IMR-90 (cell line): ENCODE data around the gene HRAS. TPM values are rescaled to one million over a fixed set of nuclear protein-coding genes. Genes with fewer than 3 reads are reported as not detected.

ENCODE experiments used
- ATAC-seq: fragments of 200-7000 bp; cut with Tn5 transposase; 2 replicates; pipeline ENCODE4 v1.9.1; 2020; ENCODE audit warnings: low read depth, mild to moderate bottlenecking, moderate library complexity
- BruUV-seq: library from RNA; stranded (reverse); fragments of 400-500 nt; replicated peaks from 2 replicates; lab custom pipeline; 2021; lab: Mats Ljungman, UMichigan
- CTCF ChIA-PET: fragments of 300-600 bp; formaldehyde crosslinking; extraction: SDS; loops from one replicate; lab custom pipeline; 2021; ENCODE audit warnings: antibody characterized with exemption; lab: Yijun Ruan, JAX
- POLR2A ChIA-PET: fragments of 300-600 bp; sonication (Branson Sonifier 250); formaldehyde crosslinking; loops from one replicate; lab custom pipeline; 2022; ENCODE audit warnings: antibody characterized with exemption; ENCODE audit not compliant: unreplicated experiment; lab: Charles Lee
- DNase-seq: peaks from one replicate; pipeline ENCODE4 v3.0.0; 2013
- H2AFZ ChIP-seq: replicated peaks from 2 replicates; pipeline ENCODE3; 2013; ENCODE audit warnings: low read length, mild to moderate bottlenecking; ENCODE audit not compliant: poor library complexity
- H2AK5ac ChIP-seq: 2 replicates; pipeline ENCODE4 v1.6.1; 2013; ENCODE audit warnings: low read depth, low read length, inconsistent platforms
- H2AK9ac ChIP-seq: replicated peaks from 2 replicates; pipeline ENCODE3; 2013; ENCODE audit warnings: mild to moderate bottlenecking, low read depth, low read length, moderate library complexity; ENCODE audit not compliant: poor library complexity
- H2BK120ac ChIP-seq: 2 replicates; pipeline ENCODE4 v1.6.1; 2013; ENCODE audit warnings: low read depth, low read length, inconsistent platforms
- H2BK15ac ChIP-seq: 3 replicates; pipeline ENCODE4 v1.6.1; 2013; ENCODE audit warnings: low read depth, low read length, inconsistent platforms
- H2BK20ac ChIP-seq: 2 replicates; pipeline ENCODE4 v1.6.1; 2013; ENCODE audit warnings: low read depth, mild to moderate bottlenecking, inconsistent platforms, low read length, moderate library complexity
- H2BK5ac ChIP-seq: 2 replicates; pipeline ENCODE4 v1.6.1; 2013; ENCODE audit warnings: mild to moderate bottlenecking, low read depth, low read length, inconsistent platforms; ENCODE audit not compliant: poor library complexity, severe bottlenecking
- H3K14ac ChIP-seq: replicated peaks from 2 replicates; pipeline ENCODE4 v1.6.1; 2013; ENCODE audit warnings: low read depth, low read length, inconsistent platforms
- H3K18ac ChIP-seq: 2 replicates; pipeline ENCODE4 v1.6.1; 2013; ENCODE audit warnings: low read depth, low read length, control low read depth
- H3K23ac ChIP-seq: 2 replicates; pipeline ENCODE4 v1.6.1; 2013; ENCODE audit warnings: low read depth, low read length, inconsistent platforms
- H3K27ac ChIP-seq: 2 replicates; pipeline ENCODE4 v1.5.1; 2013; ENCODE audit warnings: mild to moderate bottlenecking, control low read depth, low read length; ENCODE audit not compliant: insufficient read depth
- H3K27me3 ChIP-seq: 2 replicates; pipeline ENCODE4 v1.6.1; 2013; ENCODE audit warnings: low read length; ENCODE audit not compliant: control insufficient read depth, insufficient read depth
- H3K36me3 ChIP-seq: 2 replicates; pipeline ENCODE4 v1.6.1; 2013; ENCODE audit warnings: low read length, mixed read lengths; ENCODE audit not compliant: control insufficient read depth, insufficient read depth
- H3K4ac ChIP-seq: 2 replicates; pipeline ENCODE4 v1.6.1; 2013; ENCODE audit warnings: low read depth, low read length, inconsistent platforms
- H3K4me1 ChIP-seq: 2 replicates; pipeline ENCODE4 v1.6.1; 2013; ENCODE audit warnings: low read length, mixed read lengths; ENCODE audit not compliant: control insufficient read depth, insufficient read depth
- H3K4me2 ChIP-seq: 2 replicates; pipeline ENCODE4 v1.6.1; 2013; ENCODE audit warnings: low read depth, mild to moderate bottlenecking, control low read depth, low read length, moderate library complexity
- H3K4me3 ChIP-seq: 2 replicates; pipeline ENCODE4 v1.5.1; 2013; ENCODE audit warnings: low read depth, mild to moderate bottlenecking, control low read depth, low read length, moderate library complexity; ENCODE audit not compliant: insufficient read depth
- H3K56ac ChIP-seq: 2 replicates; pipeline ENCODE4 v1.6.1; 2013; ENCODE audit warnings: low read length, inconsistent platforms; ENCODE audit not compliant: insufficient read depth; ENCODE audit errors: extremely low read depth
- H3K79me1 ChIP-seq, 2 experiments: 2 replicates each; pipeline ENCODE4 v1.6.1; 2013; ENCODE audit warnings: low read length in 2 of 2, inconsistent platforms in 1 of 2, low read depth in 1 of 2
- H3K9ac ChIP-seq: 2 replicates; pipeline ENCODE4 v1.6.1; 2013; ENCODE audit warnings: low read depth, low read length, control low read depth
- H3K9me1 ChIP-seq: 2 replicates; pipeline ENCODE4 v1.6.1; 2013; ENCODE audit warnings: low read length, inconsistent platforms; ENCODE audit not compliant: insufficient read depth
- H3K9me3 ChIP-seq: 2 replicates; pipeline ENCODE4 v1.6.1; 2013; ENCODE audit warnings: low read length; ENCODE audit not compliant: control insufficient read depth, insufficient read depth
- H4K20me1 ChIP-seq: 2 replicates; pipeline ENCODE4 v1.6.1; 2013; ENCODE audit warnings: low read length, inconsistent platforms; ENCODE audit not compliant: insufficient read depth
- H4K5ac ChIP-seq: 2 replicates; pipeline ENCODE4 v1.6.1; 2013; ENCODE audit warnings: mild to moderate bottlenecking, low read depth, low read length, control low read depth
- H4K8ac ChIP-seq, 2 experiments: 2 replicates each; pipeline ENCODE4 v1.6.1; 2013; ENCODE audit warnings: low read depth in 2 of 2, low read length in 2 of 2, control low read depth in 1 of 2, inconsistent platforms in 1 of 2
- H4K91ac ChIP-seq: 2 replicates; pipeline ENCODE4 v1.6.1; 2013; ENCODE audit warnings: low read depth, low read length, inconsistent platforms; ENCODE audit not compliant: insufficient read depth
- CEBPB ChIP-seq: IDR thresholded peaks from 2 replicates; pipeline ENCODE4 v1.6.1; 2012; ENCODE audit warnings: low read depth, low read length, improper control_type of control experiment
- FOS ChIP-seq: fragments of 150-350 bp; IDR thresholded peaks from 2 replicates; pipeline ENCODE4 v1.6.1; 2016; ENCODE audit warnings: low read depth, low read length
- MAZ ChIP-seq: IDR thresholded peaks from 2 replicates; pipeline ENCODE4 v1.6.1; 2012; ENCODE audit warnings: low read depth, mild to moderate bottlenecking, low read length, improper control_type of control experiment, moderate library complexity, borderline replicate concordance
- MXI1 ChIP-seq: IDR thresholded peaks from 2 replicates; pipeline ENCODE4 v1.6.1; 2012; ENCODE audit warnings: low read depth, mild to moderate bottlenecking, low read length, moderate library complexity, borderline replicate concordance
- POLR2A ChIP-seq: IDR thresholded peaks from 2 replicates; pipeline ENCODE4 v1.6.1; 2012; ENCODE audit warnings: mild to moderate bottlenecking, low read depth, low read length
- RAD21 ChIP-seq: IDR thresholded peaks from 2 replicates; pipeline ENCODE4 v1.6.1; 2012; ENCODE audit warnings: low read length, improper control_type of control experiment
- RCOR1 ChIP-seq: IDR thresholded peaks from 2 replicates; pipeline ENCODE4 v1.6.1; 2012; ENCODE audit warnings: mild to moderate bottlenecking, low read length, improper control_type of control experiment; ENCODE audit not compliant: insufficient replicate concordance
- RFX5 ChIP-seq: IDR thresholded peaks from 2 replicates; pipeline ENCODE4 v1.8.0; 2012; ENCODE audit warnings: low read depth, mild to moderate bottlenecking, low read length, moderate library complexity
- SMC3 ChIP-seq: fragments of 150-350 bp; IDR thresholded peaks from 2 replicates; pipeline ENCODE4 v1.6.1; 2016; ENCODE audit warnings: low read depth, mild to moderate bottlenecking, antibody characterized with exemption, low read length, moderate library complexity
- WGBS, 2 experiments: methylation state at CpG; one replicate each; pipeline versions ENCODE4 v1.1.5 to v1.1.7; 2013; ENCODE audit warnings: missing lambda C conversion rate in 2 of 2; ENCODE audit not compliant: insufficient read length in 1 of 2; ENCODE audit errors: extremely low coverage in 2 of 2; 5-methylcytosine and 5-hydroxymethylcytosine counted together
- dilution Hi-C: fragments of 300-500 bp; cut with HindIII; formaldehyde crosslinking; loops from one replicate; pipeline ENCODE4 v1.14.3; 2018; ENCODE audit warnings: low sequenced_read_pairs; ENCODE audit not compliant: unreplicated experiment
- in situ Hi-C: fragments of 300-500 bp; cut with MboI; formaldehyde crosslinking; loops from 3 replicates; pipeline ENCODE4 v1.14.3; 2019; ENCODE audit warnings: low sequenced_read_pairs, inconsistent platforms, mixed read lengths
- intact Hi-C: fragments of 100-400 bp; cut with micrococcal nuclease; formaldehyde crosslinking; loops from 2 replicates; pipeline ENCODE4 v1.10.0; 2022
- polyA plus RNA-seq, 3 experiments: library from polyadenylated mRNA; depleted of rRNA; stranded (reverse); fragments of >200 nt; gene quantifications; 2 replicates each; pipeline ENCODE4 v1.2.3, GENCODE V29; 2012; ENCODE audit warnings: low replicate concordance in 1 of 3
- total RNA-seq: library from RNA; depleted of rRNA; stranded (reverse); fragments of >200 nt; gene quantifications from 2 replicates; pipeline ENCODE4 v1.2.3, GENCODE V29; 2012
- TF ChIP-seq, protein P1 (sequence below): fragments of 150-350 bp; IDR thresholded peaks from 2 replicates; pipeline ENCODE4 v1.6.1; 2017; ENCODE audit warnings: mild to moderate bottlenecking, antibody characterized with exemption, low read length, low read depth
- TF ChIP-seq, protein P2 (sequence below): conservative IDR thresholded peaks from 2 replicates; pipeline ENCODE4 v1.5.1; 2012; ENCODE audit warnings: mild to moderate bottlenecking, low read depth, low read length, improper control_type of control experiment
- TF ChIP-seq, protein P3 (sequence below): fragments of 150-350 bp; IDR thresholded peaks from 2 replicates; pipeline ENCODE4 v1.6.1; 2016; ENCODE audit warnings: low read depth, mild to moderate bottlenecking, low read length, moderate library complexity, borderline replicate concordance

HRAS gene
- total and polyA plus RNA-seq, 2 of the 4 experiments (the other 2 are of a cell fraction): 108 to 123 TPM

DNA sequence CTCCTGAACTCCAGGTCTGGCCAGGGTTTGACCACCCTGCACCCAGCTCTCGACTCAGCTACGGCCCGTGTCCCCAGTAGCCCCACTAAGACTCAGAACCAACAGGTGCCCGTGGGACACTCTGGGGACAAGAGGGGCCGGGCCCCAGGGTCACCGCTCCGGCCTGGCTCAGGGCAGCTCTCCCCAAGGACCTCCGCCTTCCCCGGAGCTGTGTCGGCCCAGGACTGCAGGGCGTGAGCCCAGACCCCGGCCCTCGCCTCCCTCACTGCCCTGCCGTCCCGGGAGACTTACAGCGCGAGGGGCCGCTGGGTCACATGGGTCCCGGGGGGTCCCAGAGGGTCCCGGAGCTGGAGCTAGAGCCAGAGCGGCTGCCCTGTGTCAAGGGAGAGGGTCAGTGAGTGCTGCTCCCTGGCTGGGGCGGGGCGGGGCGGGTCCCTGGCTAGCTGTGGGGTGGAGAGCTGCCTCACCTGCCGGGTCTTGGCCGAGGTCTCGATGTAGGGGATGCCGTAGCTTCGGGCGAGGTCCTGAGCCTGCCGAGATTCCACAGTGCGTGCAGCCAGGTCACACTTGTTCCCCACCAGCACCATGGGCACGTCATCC, 2.3 kb downstream of the HRAS start (continued):
- TF ChIP-seq, protein P1, sequence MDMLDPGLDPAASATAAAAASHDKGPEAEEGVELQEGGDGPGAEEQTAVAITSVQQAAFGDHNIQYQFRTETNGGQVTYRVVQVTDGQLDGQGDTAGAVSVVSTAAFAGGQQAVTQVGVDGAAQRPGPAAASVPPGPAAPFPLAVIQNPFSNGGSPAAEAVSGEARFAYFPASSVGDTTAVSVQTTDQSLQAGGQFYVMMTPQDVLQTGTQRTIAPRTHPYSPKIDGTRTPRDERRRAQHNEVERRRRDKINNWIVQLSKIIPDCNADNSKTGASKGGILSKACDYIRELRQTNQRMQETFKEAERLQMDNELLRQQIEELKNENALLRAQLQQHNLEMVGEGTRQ: no peak
- TF ChIP-seq MXI1 (no peak), SMC3 (no peak)

DNA sequence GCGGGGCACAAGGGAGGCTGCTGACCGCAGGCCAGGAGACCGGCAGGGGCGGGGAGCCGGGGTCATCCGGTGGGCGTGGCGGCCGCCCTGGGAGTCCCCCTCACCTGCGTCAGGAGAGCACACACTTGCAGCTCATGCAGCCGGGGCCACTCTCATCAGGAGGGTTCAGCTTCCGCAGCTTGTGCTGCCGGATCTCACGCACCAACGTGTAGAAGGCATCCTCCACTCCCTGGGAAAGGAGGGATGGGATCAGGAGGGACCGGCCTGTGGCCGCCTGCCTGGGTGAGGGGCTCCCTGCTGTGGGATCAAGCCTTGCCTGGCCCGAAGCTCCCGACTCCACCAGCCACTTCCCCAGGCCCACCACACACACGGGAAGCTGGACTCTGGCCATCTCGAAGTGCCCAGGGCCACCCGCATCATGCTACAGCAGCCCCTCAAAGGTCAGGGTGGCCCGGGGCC, 2.8 kb downstream of the HRAS start:
- BruUV-seq: no TSS peak
- Histone ChIP-seq H2AK5ac (no peak overlapping the region), H2BK15ac (no peak overlapping the region), H3K4me3 (no peak overlapping the region), H3K14ac (no peak overlapping the region), H4K91ac (no peak overlapping the region), H3K23ac (no peak overlapping the region), H3K9ac (no peak overlapping the region), H2AK9ac (no peak overlapping the region), H3K27ac (no peak overlapping the region), H4K5ac (no peak overlapping the region), H4K20me1 (peaks cover 24% of the 10 kb centered on the region), H3K9me3 (no peaks in the 10 kb centered on the region), H3K27me3 (no peaks in the 10 kb centered on the region), H3K79me1 (peaks cover 3 to 24% of the 10 kb centered on the region in 2 experiments; a peak in 3 of 4 replicates), H3K18ac (no peak overlapping the region), H2BK120ac (no peak overlapping the region), H3K9me1 (peaks cover 3% of the 10 kb centered on the region; the same call in 1 of the 2 replicates), H3K4me1 (peaks cover 12% of the 10 kb centered on the region), H2BK5ac (no peak overlapping the region), H2AFZ (no peak overlapping the region), H3K56ac (no peak overlapping the region), H4K8ac (no peak overlapping the region), H2BK20ac (no peak overlapping the region), H3K36me3 (peaks cover 24% of the 10 kb centered on the region; the same call in 1 of the 2 replicates), H3K4ac (no peak overlapping the region), H3K4me2 (no peak overlapping the region)
- CTCF ChIA-PET: no interaction called here
- 92% methylated on average over 9 of the region's 23 CpGs; no CpG with 5 or more reads in 1 of the 2 experiments for WGBS, 2 experiments
- intact Hi-C loops (no loop called here), dilution Hi-C loops (no loop called here), in situ Hi-C loops (no loop called here)
- POLR2A ChIA-PET: no interaction called here
- ATAC-seq (no peak), DNase-seq (no peak)
- TF ChIP-seq RFX5: no peak
- TF ChIP-seq FOS: no peak
- TF ChIP-seq CEBPB: no peak
- TF ChIP-seq SMC3: no peak
- TF ChIP-seq, protein P2, sequence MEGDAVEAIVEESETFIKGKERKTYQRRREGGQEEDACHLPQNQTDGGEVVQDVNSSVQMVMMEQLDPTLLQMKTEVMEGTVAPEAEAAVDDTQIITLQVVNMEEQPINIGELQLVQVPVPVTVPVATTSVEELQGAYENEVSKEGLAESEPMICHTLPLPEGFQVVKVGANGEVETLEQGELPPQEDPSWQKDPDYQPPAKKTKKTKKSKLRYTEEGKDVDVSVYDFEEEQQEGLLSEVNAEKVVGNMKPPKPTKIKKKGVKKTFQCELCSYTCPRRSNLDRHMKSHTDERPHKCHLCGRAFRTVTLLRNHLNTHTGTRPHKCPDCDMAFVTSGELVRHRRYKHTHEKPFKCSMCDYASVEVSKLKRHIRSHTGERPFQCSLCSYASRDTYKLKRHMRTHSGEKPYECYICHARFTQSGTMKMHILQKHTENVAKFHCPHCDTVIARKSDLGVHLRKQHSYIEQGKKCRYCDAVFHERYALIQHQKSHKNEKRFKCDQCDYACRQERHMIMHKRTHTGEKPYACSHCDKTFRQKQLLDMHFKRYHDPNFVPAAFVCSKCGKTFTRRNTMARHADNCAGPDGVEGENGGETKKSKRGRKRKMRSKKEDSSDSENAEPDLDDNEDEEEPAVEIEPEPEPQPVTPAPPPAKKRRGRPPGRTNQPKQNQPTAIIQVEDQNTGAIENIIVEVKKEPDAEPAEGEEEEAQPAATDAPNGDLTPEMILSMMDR: no peak
- TF ChIP-seq RAD21: no peak
- TF ChIP-seq MAZ: no peak
- TF ChIP-seq MXI1: no peak
- TF ChIP-seq RCOR1: no peak
- TF ChIP-seq POLR2A: no peak
- TF ChIP-seq, protein P3, sequence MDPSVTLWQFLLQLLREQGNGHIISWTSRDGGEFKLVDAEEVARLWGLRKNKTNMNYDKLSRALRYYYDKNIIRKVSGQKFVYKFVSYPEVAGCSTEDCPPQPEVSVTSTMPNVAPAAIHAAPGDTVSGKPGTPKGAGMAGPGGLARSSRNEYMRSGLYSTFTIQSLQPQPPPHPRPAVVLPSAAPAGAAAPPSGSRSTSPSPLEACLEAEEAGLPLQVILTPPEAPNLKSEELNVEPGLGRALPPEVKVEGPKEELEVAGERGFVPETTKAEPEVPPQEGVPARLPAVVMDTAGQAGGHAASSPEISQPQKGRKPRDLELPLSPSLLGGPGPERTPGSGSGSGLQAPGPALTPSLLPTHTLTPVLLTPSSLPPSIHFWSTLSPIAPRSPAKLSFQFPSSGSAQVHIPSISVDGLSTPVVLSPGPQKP: no peak
